Natural killer cell treated with Interleukin-12 subunit alpha and Interleukin-12 subunit beta and Interleukin-15 and Interleukin-18, amount 100 ng/mL, for 72 hours (primary cell): Measurements from ENCODE around the gene LCE3E. TPM values are rescaled to one million over a fixed set of nuclear protein-coding genes. Genes with fewer than 3 reads are reported as not detected.
"Not testable (repeated sequence)": the region's sequence is repeated elsewhere in the genome, so short reads cannot be mapped to it uniquely, and the experiment has no call there.

Experiments
- ATAC-seq, 2 donors: fragments of 150-1000 bp; cut with Tn5 transposase in 1 of 2; sonication (Bioruptor Pico), chemical (Tn5 transposase) in 1 of 2; 2 replicates each; pipeline ENCODE4 v1.10.0; 2021
- DNase-seq: peaks from one replicate; pipeline ENCODE4 v3.0.0; 2022; ENCODE audit warnings: low spot score
- H3K27ac Mint-ChIP-seq, 2 donors: 1 replicate in 1 of 2; 2 replicates in 1 of 2; pipeline ENCODE4 v1.8.0; 2022; ENCODE audit warnings: mixed read lengths in 2 of 2, mild to moderate bottlenecking in 1 of 2, moderate library complexity in 1 of 2
- H3K27me3 Mint-ChIP-seq, 2 donors: 1 replicate in 1 of 2; 2 replicates in 1 of 2; pipeline ENCODE4 v1.8.0; 2022; ENCODE audit warnings: mixed read lengths in 2 of 2
- H3K36me3 Mint-ChIP-seq: one replicate; pipeline ENCODE4 v1.8.0; 2022; ENCODE audit warnings: mixed read lengths
- H3K4me1 Mint-ChIP-seq, 2 donors: 1 replicate in 1 of 2; 2 replicates in 1 of 2; pipeline ENCODE4 v1.8.0; 2022; ENCODE audit warnings: low read depth in 2 of 2, mixed read lengths in 2 of 2, mild to moderate bottlenecking in 1 of 2
- H3K4me3 Mint-ChIP-seq: one replicate; pipeline ENCODE4 v1.8.0; 2022; ENCODE audit warnings: mixed read lengths
- H3K9me3 Mint-ChIP-seq: 2 replicates; pipeline ENCODE4 v1.8.0; 2022; ENCODE audit warnings: mixed read lengths
- total RNA-seq, 2 donors: library from RNA; stranded (reverse); gene quantifications; one replicate each; pipeline ENCODE4 v1.2.3, GENCODE V29; 2022

The LCE3E gene, protein sequence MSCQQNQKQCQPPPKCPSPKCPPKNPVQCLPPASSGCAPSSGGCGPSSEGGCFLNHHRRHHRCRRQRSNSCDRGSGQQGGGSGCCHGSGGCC
- not detected for total RNA-seq

DNA sequence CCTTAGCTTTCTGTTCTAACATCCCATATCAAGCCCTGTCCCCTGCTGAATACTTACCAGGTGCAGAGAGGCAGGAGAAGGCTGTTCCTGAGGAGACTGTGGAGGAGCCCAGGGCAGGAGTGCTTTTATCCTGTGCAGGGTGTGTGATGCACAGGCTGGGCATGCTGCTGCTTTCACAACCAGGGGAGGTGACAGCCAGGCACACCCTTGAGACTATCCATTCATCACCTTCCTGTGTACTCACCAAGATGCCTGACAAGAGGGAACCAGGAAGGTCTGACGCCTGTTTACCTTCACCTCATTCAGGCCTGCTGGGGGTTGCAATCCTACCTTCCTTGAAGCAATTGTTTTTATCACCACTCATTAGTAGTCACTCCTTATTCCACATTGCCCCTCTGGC lies at the start of gene LCE3E:
Gene LCE3E, minus strand, starts transcription at position 100 of the 400 bp plus-strand sequence. CDS start 572 bp downstream, outside the sequence.
- H3K4me3 Mint-ChIP-seq, result no peak within 1 kb of the TSS
- peaks cover 0 to 9% of the 10 kb centered on the region in 2 donors for H3K4me1 Mint-ChIP-seq
- H3K27ac Mint-ChIP-seq, result no peak within 1 kb of the TSS
- ATAC-seq, result peak in 1 of 2 donors; percentile 31
- DNase-seq, result no peak
- no peaks in the 10 kb centered on the region for H3K9me3 Mint-ChIP-seq
- peaks cover 7% of the 10 kb centered on the region for H3K36me3 Mint-ChIP-seq
- H3K27me3 Mint-ChIP-seq, result peaks cover 24 to 41% of the 10 kb centered on the region in 2 donors

DNA sequence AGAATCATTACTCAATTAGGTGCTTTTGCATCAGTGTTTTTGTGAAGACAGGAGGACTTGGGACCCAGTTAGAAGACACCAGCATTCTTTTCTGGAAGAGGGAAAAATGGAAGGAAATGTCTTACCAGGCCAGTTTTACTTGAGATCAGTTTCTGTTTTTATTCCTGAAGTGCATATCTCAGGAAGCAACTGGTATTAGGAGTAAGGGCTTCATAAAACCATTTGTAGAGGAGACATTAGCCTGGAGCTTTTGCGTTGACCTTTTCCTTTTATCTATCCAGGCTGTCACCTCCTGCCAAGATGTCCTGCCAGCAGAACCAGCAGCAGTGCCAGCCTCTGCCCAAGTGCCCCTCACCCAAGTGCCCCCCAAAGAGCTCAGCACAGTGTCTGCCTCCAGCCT lies 46.9 kb upstream of the LCE3E start, which contains the start of gene LCE3B:
Gene LCE3B, plus strand, starts transcription at position 301 of the 400 bp plus-strand sequence. Its CDS starts 0 bp downstream, at position 301.
- Mint-ChIP-seq H3K27me3 (peaks cover 7 to 8% of the 10 kb centered on the region in 2 donors), H3K9me3 (peaks cover 3% of the 10 kb centered on the region), H3K27ac (no peak within 1 kb of the TSS), H3K4me3 (no peak within 1 kb of the TSS), H3K4me1 (no peaks in the 10 kb centered on the region), H3K36me3 (peaks cover 4% of the 10 kb centered on the region)
- DNase-seq (no peak), ATAC-seq (no peak)

DNA sequence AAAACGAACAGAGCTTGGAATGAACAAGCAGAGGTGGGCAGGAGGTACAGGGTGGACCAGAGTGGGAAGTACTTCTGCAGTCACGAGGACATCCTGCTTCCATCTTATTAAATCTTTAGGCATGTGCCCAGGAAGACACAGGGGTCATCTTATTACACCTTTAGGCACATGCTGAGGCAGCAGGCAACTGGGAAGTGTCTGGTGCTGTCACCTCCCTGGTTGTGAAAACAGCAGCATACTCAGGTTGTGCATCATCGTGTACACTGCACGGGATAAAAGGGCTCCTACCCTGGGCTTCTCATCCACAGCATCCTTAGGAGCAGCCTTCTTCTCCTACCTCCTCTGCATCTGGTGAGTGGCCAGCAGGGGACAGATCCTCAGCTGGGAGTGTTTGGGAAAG lies 33.4 kb upstream of the LCE3E start, which contains the start of gene LCE3C:
Gene LCE3C, plus strand, starts transcription at position 301 of the 400 bp plus-strand sequence. CDS start 498 bp downstream, outside the sequence.
- no peak for ATAC-seq
- no peaks in the 10 kb centered on the region for H3K4me1 Mint-ChIP-seq

DNA sequence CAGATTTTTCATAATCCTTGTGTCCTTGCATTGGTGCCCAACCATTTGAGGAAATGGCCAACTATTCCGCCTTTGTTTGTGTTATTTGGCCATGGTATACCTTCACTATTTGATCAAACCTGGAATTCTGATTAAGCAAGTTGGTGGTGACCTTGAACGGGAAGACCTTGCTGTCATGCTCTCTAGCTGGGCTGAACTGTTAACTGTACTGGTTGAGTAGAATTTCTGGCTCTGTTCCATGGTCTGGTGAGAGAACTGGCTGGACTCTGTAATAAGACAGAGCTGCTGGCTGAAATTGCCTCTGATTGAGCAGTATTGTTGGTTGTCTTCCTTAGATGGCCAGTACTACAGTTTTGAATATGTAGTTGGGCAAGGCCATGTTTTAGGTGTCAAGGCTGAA lies 30.4 kb upstream of the LCE3E start:
- ATAC-seq (no peak), DNase-seq (no peak)
- Mint-ChIP-seq H3K4me3 (no peak overlapping the region), H3K27me3 (no peaks in the 10 kb centered on the region), H3K9me3 (peaks cover 5% of the 10 kb centered on the region), H3K36me3 (no peaks in the 10 kb centered on the region), H3K27ac (no peak overlapping the region), H3K4me1 (no peaks in the 10 kb centered on the region)

More for the DNA sequence above, 33.4 kb upstream of the LCE3E start, which contains the start of gene LCE3C:
- no peak within 1 kb of the TSS for H3K4me3 Mint-ChIP-seq
- DNase-seq, result no peak
- peaks cover 2% of the 10 kb centered on the region for H3K9me3 Mint-ChIP-seq
- no peaks in the 10 kb centered on the region for H3K36me3 Mint-ChIP-seq
- peaks cover 0 to 6% of the 10 kb centered on the region in 2 donors for H3K27me3 Mint-ChIP-seq
- H3K27ac Mint-ChIP-seq, result no peak within 1 kb of the TSS

DNA sequence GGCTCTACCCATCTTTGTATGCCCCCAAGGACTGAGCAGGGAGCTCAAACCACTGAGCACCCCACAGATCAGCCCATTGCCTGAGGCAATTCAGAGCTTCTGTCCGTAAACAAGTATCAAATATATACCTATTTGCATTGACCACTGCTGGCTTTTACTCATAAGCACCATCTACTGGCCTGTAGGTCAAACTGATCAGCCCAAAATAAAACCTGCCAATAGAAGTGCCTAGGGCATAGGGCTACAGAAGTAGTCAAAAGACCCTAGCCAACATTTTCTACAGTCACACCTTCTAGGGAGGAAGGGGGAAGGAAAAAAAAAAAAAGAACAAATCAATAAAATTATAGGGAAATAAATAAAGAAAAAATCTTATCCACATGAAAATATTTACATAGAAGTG lies 19.0 kb upstream of the LCE3E start:
- Mint-ChIP-seq H3K27me3 (peaks cover 4 to 22% of the 10 kb centered on the region in 2 donors), H3K27ac (no peak overlapping the region), H3K9me3 (no peaks in the 10 kb centered on the region), H3K4me1 (no peaks in the 10 kb centered on the region), H3K4me3 (no peak overlapping the region), H3K36me3 (no peaks in the 10 kb centered on the region)
- ATAC-seq, result no peak
- no peak for DNase-seq

DNA sequence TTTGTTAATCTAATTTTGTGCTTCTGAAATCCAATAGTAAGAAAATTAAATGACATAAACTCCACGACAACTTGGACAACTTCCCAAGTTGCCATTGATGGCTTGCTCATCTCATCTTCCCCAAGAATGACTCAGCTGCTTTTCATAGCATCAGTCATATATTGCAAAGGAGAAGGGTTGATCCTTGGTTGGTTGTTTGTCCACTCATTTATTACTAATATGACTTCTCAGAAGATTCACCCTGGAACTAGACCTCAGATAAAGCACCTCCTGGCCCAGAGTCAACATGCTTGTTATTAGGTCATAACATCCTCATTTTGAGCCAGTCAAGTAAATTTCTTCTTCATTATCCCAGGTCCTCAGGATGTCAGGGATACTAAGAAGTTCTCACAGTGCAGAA lies 16.1 kb upstream of the LCE3E start:
- Mint-ChIP-seq H3K9me3 (no peaks in the 10 kb centered on the region), H3K27ac (no peak overlapping the region), H3K27me3 (peaks cover 12 to 27% of the 10 kb centered on the region in 2 donors), H3K36me3 (no peaks in the 10 kb centered on the region), H3K4me1 (no peaks in the 10 kb centered on the region), H3K4me3 (no peak overlapping the region)
- ATAC-seq (peak in 1 of 2 donors; percentile 41), DNase-seq (no peak)

DNA sequence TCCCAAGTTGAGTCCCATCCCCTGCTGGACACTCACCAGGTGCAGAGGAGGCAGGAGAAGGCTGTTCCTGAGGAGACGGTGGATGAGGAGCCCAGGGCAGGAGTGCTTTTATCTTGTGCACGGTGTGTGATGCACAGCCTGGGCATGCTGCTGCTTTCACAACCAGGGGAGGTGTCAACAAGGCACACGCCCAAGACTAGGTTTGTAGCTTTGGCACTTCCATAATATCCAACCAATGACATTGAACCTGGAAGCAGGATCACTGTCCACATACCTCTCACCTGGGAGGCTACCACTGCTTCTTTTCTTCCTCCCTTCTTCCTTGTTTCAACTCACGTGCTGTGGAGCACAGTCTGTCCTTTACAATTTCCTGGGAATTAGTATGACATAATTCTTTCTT lies 13.9 kb upstream of the LCE3E start, which contains the start of gene LCE3D:
Gene LCE3D, minus strand, starts transcription at position 84 of the 400 bp plus-strand sequence. CDS start 580 bp downstream, outside the sequence.
- Mint-ChIP-seq H3K9me3 (no peaks in the 10 kb centered on the region), H3K4me3 (no peak within 1 kb of the TSS), H3K36me3 (no peaks in the 10 kb centered on the region), H3K27me3 (peaks cover 10 to 20% of the 10 kb centered on the region in 2 donors), H3K4me1 (no peaks in the 10 kb centered on the region), H3K27ac (no peak within 1 kb of the TSS)
- no peak for ATAC-seq
- no peak for DNase-seq

DNA sequence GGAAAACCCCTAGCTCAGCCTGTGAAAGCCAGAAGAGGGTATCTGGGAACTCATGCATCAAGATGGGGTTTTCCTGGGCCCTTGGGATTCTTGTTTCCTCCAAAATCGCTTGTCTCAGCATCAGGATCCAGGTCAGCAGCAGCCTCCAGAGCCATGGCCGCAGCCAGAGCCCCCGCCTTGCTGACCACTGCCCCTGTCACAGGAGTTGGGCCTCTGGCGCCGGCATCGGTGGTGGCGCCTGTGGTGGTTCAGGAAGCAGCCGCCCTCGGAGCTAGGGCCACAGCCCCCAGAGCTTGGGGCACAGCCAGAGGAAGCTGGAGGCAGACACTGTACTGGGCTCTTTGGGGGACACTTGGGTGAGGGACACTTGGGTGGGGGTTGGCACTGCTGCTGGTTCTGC lies 12.9 kb upstream of the LCE3E start:
- not testable (repeated sequence) for ATAC-seq, H3K27ac Mint-ChIP-seq

DNA sequence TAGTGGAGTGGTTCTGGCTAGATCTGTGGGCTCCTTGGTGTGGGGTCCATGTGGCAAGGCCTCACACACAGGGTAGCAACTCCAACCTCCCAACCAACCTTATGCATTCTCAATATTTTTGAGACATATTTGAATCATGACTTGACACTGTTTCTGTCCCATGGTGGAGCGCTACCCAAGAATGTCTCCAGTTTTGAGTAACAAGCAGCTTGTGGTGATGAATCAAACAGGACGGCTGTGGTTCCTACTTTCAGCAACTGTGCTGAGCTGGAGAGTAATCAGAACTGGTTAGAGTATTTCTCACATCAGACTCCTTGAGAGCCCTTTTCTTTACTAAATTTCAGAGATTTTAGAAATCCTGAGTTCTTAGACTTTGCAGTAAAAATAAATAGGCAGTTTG lies 10.6 kb upstream of the LCE3E start:
- Mint-ChIP-seq H3K27me3 (peaks cover 25 to 50% of the 10 kb centered on the region in 2 donors), H3K36me3 (no peaks in the 10 kb centered on the region), H3K4me1 (no peaks in the 10 kb centered on the region), H3K4me3 (no peak overlapping the region), H3K9me3 (no peaks in the 10 kb centered on the region), H3K27ac (no peak overlapping the region)
- DNase-seq (no peak), ATAC-seq (peak in 1 of 2 donors; percentile 86)

More for the DNA sequence above, 12.9 kb upstream of the LCE3E start:
- DNase-seq, H3K36me3 Mint-ChIP-seq, H3K4me3 Mint-ChIP-seq, H3K4me1 Mint-ChIP-seq, H3K9me3 Mint-ChIP-seq: not testable (repeated sequence)
- peaks cover 14 to 29% of the 10 kb centered on the region in 2 donors for H3K27me3 Mint-ChIP-seq

DNA sequence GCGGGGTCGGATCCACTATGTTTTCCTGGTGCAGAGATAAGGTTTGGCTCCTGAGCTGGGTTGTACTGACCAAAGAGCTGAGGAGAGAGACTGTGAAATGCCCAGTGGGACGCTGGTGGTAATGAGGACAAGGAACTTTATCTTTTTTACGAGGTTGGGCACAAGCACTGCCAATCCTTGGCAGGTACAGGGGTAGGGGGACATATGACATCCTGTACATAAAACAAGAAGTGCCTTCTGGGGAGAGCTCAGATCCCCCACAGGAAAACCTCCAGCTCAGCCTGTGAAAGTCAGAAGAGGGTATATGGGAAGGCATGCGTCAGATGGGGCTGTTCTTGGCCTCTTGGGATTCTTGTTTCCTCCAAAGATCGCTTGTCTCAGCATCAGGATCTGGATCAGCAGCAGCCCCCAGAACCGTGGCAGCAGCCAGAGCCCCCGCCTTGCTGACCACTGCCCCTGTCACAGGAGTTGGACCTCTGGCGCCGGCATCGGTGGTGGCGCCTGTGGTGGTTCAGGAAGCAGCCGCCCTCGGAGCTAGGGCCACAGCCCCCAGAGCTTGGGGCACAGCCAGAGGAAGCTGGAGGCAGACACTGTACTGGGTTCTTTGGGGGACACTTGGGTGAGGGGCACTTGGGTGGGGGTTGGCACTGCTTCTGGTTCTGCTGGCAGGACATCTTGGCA lies 905 bp downstream of the LCE3E start:
- no peaks in the 10 kb centered on the region for H3K9me3 Mint-ChIP-seq
- no peak for DNase-seq

DNA sequence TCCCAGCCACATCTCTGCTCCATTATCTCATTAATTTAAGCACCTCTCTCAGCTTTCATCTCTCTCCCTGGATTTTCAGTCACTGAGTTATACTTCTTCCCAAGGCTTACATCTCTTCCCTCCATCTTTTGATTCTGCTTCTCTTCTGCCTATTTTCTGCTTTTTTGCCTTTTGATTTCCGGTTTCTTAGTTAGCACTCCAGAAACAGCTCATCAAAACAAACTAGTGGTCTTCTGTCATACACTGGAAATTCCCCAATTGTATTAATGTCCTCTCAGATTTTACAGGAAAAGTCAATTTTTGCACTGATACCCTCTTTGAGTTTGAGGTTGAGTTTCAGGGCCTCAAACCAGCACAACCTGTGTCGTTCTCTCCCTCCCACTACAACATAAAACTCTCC lies 1.5 kb downstream of the LCE3E start:
- Mint-ChIP-seq H3K4me3 (peak overlapping the region; percentile 47), H3K9me3 (no peaks in the 10 kb centered on the region), H3K36me3 (peaks cover 7% of the 10 kb centered on the region), H3K27me3 (peaks cover 21 to 31% of the 10 kb centered on the region in 2 donors), H3K27ac (peak overlapping the region in 1 of 2 donors; percentile 26), H3K4me1 (peaks cover 0 to 9% of the 10 kb centered on the region in 2 donors)
- DNase-seq (no peak), ATAC-seq (no peak)

More for the DNA sequence above, 905 bp downstream of the LCE3E start:
- ATAC-seq, result peak; percentile 48 to 53
- H3K4me3 Mint-ChIP-seq, result no peak overlapping the region
- peak overlapping the region in 1 of 2 donors; percentile 26 for H3K27ac Mint-ChIP-seq
- H3K27me3 Mint-ChIP-seq, result peaks cover 21 to 31% of the 10 kb centered on the region in 2 donors
- H3K36me3 Mint-ChIP-seq, result peaks cover 7% of the 10 kb centered on the region
- peaks cover 0 to 9% of the 10 kb centered on the region in 2 donors for H3K4me1 Mint-ChIP-seq

DNA sequence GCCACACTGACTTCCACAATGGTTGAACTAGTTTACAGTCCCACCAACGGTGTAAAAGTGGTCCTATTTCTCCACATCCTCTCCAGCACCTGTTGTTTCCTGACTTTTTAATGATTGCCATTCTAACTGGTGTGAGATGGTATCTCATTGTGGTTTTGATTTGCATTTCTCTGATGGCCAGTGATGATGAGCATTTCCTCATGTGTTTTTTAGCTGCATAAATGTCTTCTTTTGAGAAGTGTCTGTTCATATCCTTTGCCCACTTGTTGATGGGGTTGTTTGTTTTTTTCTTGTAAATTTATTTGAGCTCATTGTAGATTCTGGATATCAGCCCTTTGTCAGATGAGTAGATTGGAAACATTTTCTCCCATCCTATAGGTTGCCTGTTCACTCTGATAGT lies 18.2 kb downstream of the LCE3E start:
- H3K9me3 Mint-ChIP-seq, H3K36me3 Mint-ChIP-seq, H3K4me3 Mint-ChIP-seq, H3K4me1 Mint-ChIP-seq, ATAC-seq, DNase-seq, H3K27ac Mint-ChIP-seq: not testable (repeated sequence)
- peaks cover 16 to 35% of the 10 kb centered on the region in 2 donors for H3K27me3 Mint-ChIP-seq

DNA sequence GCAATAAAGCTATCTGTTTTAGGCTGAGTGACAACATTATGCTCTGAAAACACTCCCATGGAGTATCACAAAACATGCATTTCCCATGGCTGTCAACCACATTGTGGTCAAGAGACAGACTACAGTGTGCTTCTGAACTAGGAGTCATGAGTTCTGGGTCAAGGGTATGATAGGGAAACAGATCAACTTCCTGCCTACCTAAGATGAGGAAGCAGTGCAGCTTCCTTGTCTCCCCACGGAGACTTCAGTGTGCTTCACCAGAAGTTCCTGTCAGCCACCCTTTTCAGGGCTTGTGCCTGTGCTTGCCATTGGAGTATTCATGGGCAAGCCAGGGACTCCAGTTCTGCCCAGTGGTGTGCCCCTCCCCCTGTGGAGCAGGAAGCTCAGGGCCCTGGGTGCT lies 19.9 kb downstream of the LCE3E start:
- no peaks in the 10 kb centered on the region for H3K36me3 Mint-ChIP-seq
- H3K4me1 Mint-ChIP-seq, result no peaks in the 10 kb centered on the region
- H3K27ac Mint-ChIP-seq, result no peak overlapping the region
- no peak overlapping the region for H3K4me3 Mint-ChIP-seq
- no peak for ATAC-seq
- H3K9me3 Mint-ChIP-seq, result no peaks in the 10 kb centered on the region
- DNase-seq, result no peak
- peaks cover 14 to 32% of the 10 kb centered on the region in 2 donors for H3K27me3 Mint-ChIP-seq

DNA sequence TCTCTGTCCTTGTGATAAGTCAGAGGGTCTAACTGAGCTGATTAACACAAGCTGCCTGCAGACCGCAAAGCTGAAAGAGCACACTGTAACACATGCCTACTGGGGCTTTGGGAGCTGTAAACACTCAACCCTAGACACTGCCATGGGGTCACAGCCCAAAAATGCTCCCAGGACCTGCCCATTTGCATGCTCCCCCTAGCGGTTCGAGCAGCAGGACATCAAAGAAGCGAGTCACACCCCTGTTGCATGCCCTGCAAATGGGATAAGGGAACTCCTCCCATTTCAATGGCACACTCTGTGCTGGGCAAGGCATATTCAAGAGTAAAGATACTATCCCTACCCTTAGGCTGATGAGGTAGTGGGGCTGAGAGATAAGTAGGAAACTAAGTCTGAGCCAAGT lies 22.8 kb downstream of the LCE3E start:
- DNase-seq (no peak), ATAC-seq (no peak)
- no peak overlapping the region for H3K27ac Mint-ChIP-seq
- no peaks in the 10 kb centered on the region for H3K36me3 Mint-ChIP-seq
- H3K9me3 Mint-ChIP-seq, result no peaks in the 10 kb centered on the region
- H3K4me3 Mint-ChIP-seq, result no peak overlapping the region
- no peaks in the 10 kb centered on the region for H3K4me1 Mint-ChIP-seq
- H3K27me3 Mint-ChIP-seq, result peaks cover 17 to 41% of the 10 kb centered on the region in 2 donors
